ENCODE data around the gene FXYD6.

FXYD6 gene

DNA sequence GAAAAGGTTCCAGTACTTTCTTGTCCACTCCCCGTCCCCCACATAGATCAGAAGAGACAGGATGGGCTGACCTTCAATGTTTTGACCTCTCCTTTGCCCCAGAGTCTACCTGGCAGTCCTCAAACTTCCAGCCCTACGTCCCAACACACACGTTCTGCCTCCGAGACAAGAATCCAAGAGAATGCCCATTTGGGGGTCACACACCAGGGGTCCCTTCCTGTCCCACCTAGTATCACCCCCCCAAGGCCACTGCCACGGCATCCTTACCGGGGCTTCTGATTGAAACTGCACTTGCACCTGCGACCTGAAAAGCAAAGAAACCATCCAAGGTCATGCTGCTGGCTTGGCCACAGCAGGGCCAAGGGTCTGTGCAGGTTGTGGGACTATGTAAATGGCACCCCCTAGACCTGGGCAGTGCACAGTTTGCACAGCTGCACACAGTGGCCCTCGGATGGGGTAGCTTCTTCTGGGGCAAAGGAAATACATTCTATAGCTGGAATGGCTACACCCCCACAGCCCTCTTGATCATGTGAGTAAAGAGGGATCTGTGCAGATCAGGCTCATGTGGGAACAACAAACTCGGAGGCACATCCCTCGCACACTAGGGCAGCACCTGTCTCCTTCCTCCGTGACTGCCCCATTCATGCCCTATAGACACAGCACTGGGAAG, 35.4 kb downstream of the FXYD6 start:
- TF ChIP-seq, protein P1, sequence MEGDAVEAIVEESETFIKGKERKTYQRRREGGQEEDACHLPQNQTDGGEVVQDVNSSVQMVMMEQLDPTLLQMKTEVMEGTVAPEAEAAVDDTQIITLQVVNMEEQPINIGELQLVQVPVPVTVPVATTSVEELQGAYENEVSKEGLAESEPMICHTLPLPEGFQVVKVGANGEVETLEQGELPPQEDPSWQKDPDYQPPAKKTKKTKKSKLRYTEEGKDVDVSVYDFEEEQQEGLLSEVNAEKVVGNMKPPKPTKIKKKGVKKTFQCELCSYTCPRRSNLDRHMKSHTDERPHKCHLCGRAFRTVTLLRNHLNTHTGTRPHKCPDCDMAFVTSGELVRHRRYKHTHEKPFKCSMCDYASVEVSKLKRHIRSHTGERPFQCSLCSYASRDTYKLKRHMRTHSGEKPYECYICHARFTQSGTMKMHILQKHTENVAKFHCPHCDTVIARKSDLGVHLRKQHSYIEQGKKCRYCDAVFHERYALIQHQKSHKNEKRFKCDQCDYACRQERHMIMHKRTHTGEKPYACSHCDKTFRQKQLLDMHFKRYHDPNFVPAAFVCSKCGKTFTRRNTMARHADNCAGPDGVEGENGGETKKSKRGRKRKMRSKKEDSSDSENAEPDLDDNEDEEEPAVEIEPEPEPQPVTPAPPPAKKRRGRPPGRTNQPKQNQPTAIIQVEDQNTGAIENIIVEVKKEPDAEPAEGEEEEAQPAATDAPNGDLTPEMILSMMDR (conservative IDR thresholded peaks at IDR 0.05; ENCODE audit: low read depth): no peak
- ChIA-PET CTCF (no interaction called here), POLR2A (ENCODE audit: low non-redundant PET) (no interaction called here)
- no peak for DNase-seq (ENCODE audit: low spot score)
- no peak overlapping the region for H3K27ac ChIP-seq

DNA sequence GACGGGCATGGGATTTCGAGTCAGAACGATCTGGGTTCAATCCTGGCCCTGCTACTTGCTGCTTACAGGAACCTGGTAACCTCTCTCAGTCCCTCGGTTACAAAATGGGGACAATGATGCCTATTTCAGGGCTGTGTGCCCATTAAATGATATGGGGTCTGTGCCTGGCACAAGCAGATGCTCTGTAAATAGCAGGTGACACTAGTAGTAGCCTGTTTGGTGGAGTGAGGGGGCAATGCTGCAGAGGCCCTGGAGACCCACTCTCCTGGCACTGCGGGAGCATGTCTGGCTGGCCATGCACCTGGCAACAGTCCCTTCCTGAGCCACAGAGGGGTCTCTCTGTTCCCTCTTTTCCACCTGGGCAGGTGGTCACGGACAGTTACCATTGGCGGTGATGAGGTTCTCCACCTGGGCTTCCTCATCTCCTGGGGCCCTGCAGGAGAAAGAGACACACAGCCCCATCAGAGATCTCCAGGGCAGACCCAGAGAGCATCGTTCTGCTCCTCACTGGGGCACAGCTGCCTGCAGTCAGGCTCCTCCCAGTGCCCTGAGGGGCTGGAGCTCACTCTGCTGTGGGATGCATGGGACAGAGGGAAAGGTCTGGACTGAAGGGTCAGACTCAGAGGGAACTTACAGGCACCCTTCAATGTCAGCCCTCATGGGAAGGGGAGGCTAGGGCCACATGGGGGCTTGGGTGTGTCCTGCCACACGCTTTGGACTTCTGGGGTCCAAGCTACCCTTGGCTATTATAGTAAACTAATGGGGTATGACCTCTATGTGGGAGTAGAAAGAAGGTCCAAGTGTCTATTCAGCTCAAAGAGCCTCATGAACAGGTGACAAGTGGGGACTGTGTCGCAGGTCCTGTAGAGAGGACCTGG, 36.3 kb downstream of the FXYD6 start:
- H3K27ac ChIP-seq: no peak overlapping the region
- POLR2A ChIA-PET (ENCODE audit: low non-redundant PET): no interaction called here
- CTCF ChIA-PET: no interaction called here
- no peak for DNase-seq (ENCODE audit: low spot score)
- TF ChIP-seq, protein P1 (conservative IDR thresholded peaks at IDR 0.05; ENCODE audit: low read depth): no peak

DNA sequence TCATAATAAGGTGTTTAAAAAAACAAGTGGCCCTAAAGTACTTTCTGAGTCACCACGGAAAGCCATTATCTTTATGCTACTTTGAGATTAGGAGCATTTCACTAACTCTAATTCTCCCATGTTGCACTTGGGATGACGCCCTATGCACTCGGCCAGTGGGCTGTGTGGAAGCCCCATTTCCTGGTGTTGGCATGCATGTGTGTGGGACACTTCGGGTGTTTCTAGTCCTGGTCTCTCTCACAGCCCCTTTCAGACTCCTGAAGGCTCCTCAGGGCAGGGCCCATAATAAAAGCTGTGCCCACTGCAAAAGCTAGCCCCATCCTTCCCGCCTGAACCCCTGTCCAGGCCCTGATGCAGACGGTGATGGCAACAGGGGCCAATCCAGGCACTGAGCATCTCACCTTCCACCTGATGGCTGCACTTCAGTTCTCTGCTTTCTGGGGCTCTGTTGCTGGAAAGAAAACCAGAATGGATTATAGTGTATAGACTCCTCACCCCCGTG, 37.0 kb downstream of the FXYD6 start:
- TF ChIP-seq, protein P1 (conservative IDR thresholded peaks at IDR 0.05; ENCODE audit: low read depth): no peak
- CTCF ChIA-PET: no interaction called here
- DNase-seq (ENCODE audit: low spot score): no peak
- H3K27ac ChIP-seq: no peak overlapping the region
- POLR2A ChIA-PET (ENCODE audit: low non-redundant PET): no interaction called here

DNA sequence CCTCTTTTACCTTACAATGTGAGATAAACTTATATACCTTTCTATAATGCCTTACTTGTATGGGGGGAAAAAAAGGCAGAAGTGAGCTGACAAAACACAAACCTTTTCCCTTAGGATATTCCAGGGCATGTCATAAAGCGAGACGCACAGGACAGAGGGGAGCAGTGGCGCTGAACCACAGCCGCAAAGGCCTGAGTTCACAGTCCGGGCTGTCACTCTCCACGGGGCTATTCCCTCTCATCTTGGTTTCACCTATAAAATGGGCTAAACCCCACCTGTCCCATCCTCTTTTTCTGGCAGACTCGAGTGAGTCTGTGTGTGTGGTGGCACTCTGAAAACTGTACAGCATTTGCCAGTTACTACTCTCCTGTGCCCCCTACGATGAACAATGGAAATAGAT, 37.6 kb downstream of the FXYD6 start:
- H3K27ac ChIP-seq: no peak overlapping the region
- TF ChIP-seq, protein P1 (conservative IDR thresholded peaks at IDR 0.05; ENCODE audit: low read depth): no peak
- no peak for DNase-seq (ENCODE audit: low spot score)
- ChIA-PET CTCF (no interaction called here), POLR2A (ENCODE audit: low non-redundant PET) (no interaction called here)

DNA sequence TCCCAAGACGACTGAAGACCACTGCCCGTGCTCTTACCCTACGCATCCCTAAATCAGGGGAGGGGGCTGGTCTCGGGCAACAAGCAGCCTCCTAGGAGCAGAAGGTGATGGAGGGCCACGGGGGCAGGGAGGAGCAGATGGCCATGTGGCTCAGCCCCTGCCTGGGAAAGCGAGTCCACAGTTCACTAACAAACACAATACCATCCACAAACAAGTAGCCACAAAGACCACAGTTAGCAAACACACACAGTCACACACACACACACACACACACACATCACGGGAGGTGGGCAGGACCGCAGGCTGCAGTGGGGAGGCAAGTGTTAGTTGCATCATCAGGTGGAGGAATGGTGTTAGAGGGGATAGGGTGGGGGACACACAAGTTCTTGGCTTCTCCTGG, 38.7 kb downstream of the FXYD6 start:
- TF ChIP-seq, protein P1 (conservative IDR thresholded peaks at IDR 0.05; ENCODE audit: low read depth): no peak
- CTCF ChIA-PET: no interaction called here
- no peak overlapping the region for H3K27ac ChIP-seq
- DNase-seq (ENCODE audit: low spot score): no peak
- POLR2A ChIA-PET (ENCODE audit: low non-redundant PET): no interaction called here

DNA sequence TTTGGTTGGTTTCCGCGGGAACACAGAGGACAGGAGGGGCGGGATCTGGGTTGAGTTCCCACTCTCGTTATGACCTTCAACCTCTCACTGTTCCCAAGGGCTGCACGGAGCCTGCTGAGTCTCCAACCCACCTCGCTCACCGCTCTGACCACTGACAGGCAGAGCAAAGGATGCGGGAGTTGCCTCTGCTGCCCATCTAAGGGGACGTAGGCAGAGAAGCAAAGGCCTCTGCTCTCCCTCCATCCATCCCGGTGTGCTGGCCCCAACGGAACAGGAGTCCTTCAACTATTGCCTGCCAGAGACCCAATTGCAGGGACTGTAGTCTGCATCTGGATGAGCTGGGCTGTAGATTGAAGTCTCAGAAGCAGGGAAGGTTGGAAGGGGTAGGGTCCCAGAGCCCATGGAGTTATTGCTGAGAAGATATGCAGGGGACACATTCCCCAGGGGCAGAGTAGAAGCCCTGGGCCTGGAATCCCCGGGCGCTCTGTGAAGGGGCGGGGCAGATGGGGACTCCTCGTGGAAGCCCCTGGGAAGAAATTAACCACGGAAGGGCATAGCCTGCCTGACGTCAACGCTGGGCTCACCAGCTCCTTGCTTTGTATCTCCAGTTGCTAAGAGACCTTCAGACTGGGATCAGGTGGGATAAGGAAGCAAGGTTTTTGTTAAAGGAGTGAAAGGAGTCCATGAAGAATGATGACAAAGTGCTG, 39.2 kb downstream of the FXYD6 start:
- no peak for DNase-seq (ENCODE audit: low spot score)
- TF ChIP-seq, protein P1 (conservative IDR thresholded peaks at IDR 0.05; ENCODE audit: low read depth): no peak
- ChIA-PET CTCF (no interaction called here), POLR2A (ENCODE audit: low non-redundant PET) (no interaction called here)
- H3K27ac ChIP-seq: no peak overlapping the region

Data from RWPE1 (cell line).